H9 (cell line): ENCODE measurements around the gene ACSM4. TPM values are rescaled to one million over a fixed set of nuclear protein-coding genes. Genes with fewer than 3 reads are reported as not detected.
A peak's percentile ranks its signal among the peaks of the same experiment; 100 is the strongest.

ENCODE experiments used
- DNase-seq: peaks from one replicate; pipeline ENCODE4 v3.0.0-alpha.2; 2017
- H2AFZ ChIP-seq: one replicate; pipeline ENCODE4 v1.6.1; 2013; ENCODE audit warnings: mild to moderate bottlenecking, low read length, control low read depth, moderate library complexity
- H2AK5ac ChIP-seq: 2 replicates; pipeline ENCODE4 v1.6.1; 2013; ENCODE audit warnings: low read length, control low read depth, mixed read lengths; ENCODE audit not compliant: insufficient read length
- H2BK120ac ChIP-seq: one replicate; pipeline ENCODE4 v1.6.1; 2013; ENCODE audit warnings: low read depth, mild to moderate bottlenecking, low read length, control low read depth, inconsistent platforms; ENCODE audit not compliant: poor library complexity, severe bottlenecking
- H2BK12ac ChIP-seq: 2 replicates; pipeline ENCODE4 v1.6.1; 2013; ENCODE audit warnings: low read length, control low read depth, mixed read lengths, low read depth; ENCODE audit not compliant: insufficient read length
- H2BK15ac ChIP-seq: 2 replicates; pipeline ENCODE4 v1.6.1; 2013; ENCODE audit warnings: low read depth, low read length, control low read depth
- H2BK20ac ChIP-seq: one replicate; pipeline ENCODE4 v1.6.1; 2013; ENCODE audit warnings: low read depth, mild to moderate bottlenecking, low read length, control low read depth, inconsistent platforms; ENCODE audit not compliant: poor library complexity, severe bottlenecking
- H2BK5ac ChIP-seq: 2 replicates; pipeline ENCODE4 v1.6.1; 2013; ENCODE audit warnings: low read length, control low read depth, mixed read lengths; ENCODE audit not compliant: insufficient read length
- H3K14ac ChIP-seq: 2 replicates; pipeline ENCODE4 v1.6.1; 2013; ENCODE audit warnings: low read length, control low read depth; ENCODE audit not compliant: insufficient read depth
- H3K18ac ChIP-seq: 2 replicates; pipeline ENCODE4 v1.6.1; 2013; ENCODE audit warnings: low read depth, mild to moderate bottlenecking, mixed read lengths, low read length, control low read depth; ENCODE audit not compliant: insufficient read length
- H3K23ac ChIP-seq: 2 replicates; pipeline ENCODE4 v1.6.1; 2013; ENCODE audit warnings: low read length, control low read depth, mixed read lengths, low read depth; ENCODE audit not compliant: insufficient read length
- H3K23me2 ChIP-seq: 2 replicates; pipeline ENCODE4 v1.6.1; 2013; ENCODE audit warnings: low read depth, mild to moderate bottlenecking, mixed read lengths, low read length, control low read depth; ENCODE audit not compliant: insufficient read length, poor library complexity, severe bottlenecking
- H3K27ac ChIP-seq: 2 replicates; pipeline ENCODE4 v1.5.1; 2013; ENCODE audit warnings: low read length, control low read depth, mixed read lengths, low read depth; ENCODE audit not compliant: insufficient read length
- H3K27me3 ChIP-seq: 2 replicates; pipeline ENCODE4 v1.6.1; 2013; ENCODE audit warnings: low read length, control low read depth, inconsistent platforms; ENCODE audit not compliant: insufficient read depth
- H3K4ac ChIP-seq: 2 replicates; pipeline ENCODE4 v1.6.1; 2013; ENCODE audit warnings: low read depth, mild to moderate bottlenecking, control low read depth, inconsistent platforms, low read length, moderate library complexity
- H3K4me1 ChIP-seq: 2 replicates; pipeline ENCODE4 v1.6.1; 2013; ENCODE audit warnings: low read length, control low read depth, inconsistent platforms; ENCODE audit not compliant: insufficient read depth
- H3K4me2 ChIP-seq: 2 replicates; pipeline ENCODE4 v1.6.1; 2013; ENCODE audit warnings: low read length, control low read depth, mixed read lengths; ENCODE audit not compliant: insufficient read length, insufficient read depth
- H3K56ac ChIP-seq: 2 replicates; pipeline ENCODE4 v1.6.1; 2013; ENCODE audit warnings: low read depth, mild to moderate bottlenecking, mixed read lengths, low read length, control low read depth; ENCODE audit not compliant: insufficient read length
- H3K79me1 ChIP-seq: 2 replicates; pipeline ENCODE4 v1.6.1; 2013; ENCODE audit warnings: low read depth, mild to moderate bottlenecking, moderate library complexity, low read length, control low read depth, inconsistent platforms; ENCODE audit not compliant: insufficient read depth, poor library complexity, severe bottlenecking
- H3K79me2 ChIP-seq: 2 replicates; pipeline ENCODE4 v1.6.1; 2013; ENCODE audit warnings: low read length, control low read depth, inconsistent platforms; ENCODE audit not compliant: insufficient read depth
- H3K9ac ChIP-seq: 2 replicates; pipeline ENCODE4 v1.6.1; 2013; ENCODE audit warnings: low read length, control low read depth, mixed read lengths; ENCODE audit not compliant: insufficient read length; ENCODE audit errors: extremely low read depth
- H3K9me3 ChIP-seq: one replicate; pipeline ENCODE4 v1.6.1; 2013; ENCODE audit warnings: low read depth, low read length, inconsistent platforms; ENCODE audit not compliant: control insufficient read depth
- H3T11ph ChIP-seq: one replicate; pipeline ENCODE4 v1.6.1; 2013; ENCODE audit warnings: mild to moderate bottlenecking, low read length, control low read depth, inconsistent platforms
- H4K20me1 ChIP-seq: one replicate; pipeline ENCODE4 v1.6.1; 2013; ENCODE audit not compliant: control insufficient read depth, insufficient read length, insufficient read depth
- H4K5ac ChIP-seq: 2 replicates; pipeline ENCODE4 v1.6.1; 2013; ENCODE audit warnings: low read depth, mild to moderate bottlenecking, mixed read lengths, low read length, control low read depth; ENCODE audit not compliant: insufficient read length
- H4K8ac ChIP-seq: replicated peaks from 2 replicates; pipeline ENCODE4 v1.6.1; 2013; ENCODE audit warnings: low read length, control low read depth, mixed read lengths, low read depth; ENCODE audit not compliant: insufficient read length
- H4K91ac ChIP-seq: 2 replicates; pipeline ENCODE4 v1.6.1; 2013; ENCODE audit warnings: low read depth, mild to moderate bottlenecking, moderate library complexity, mixed read lengths, low read length, control low read depth; ENCODE audit not compliant: insufficient read length
- H3K27ac Mint-ChIP-seq, 3 experiments: 2 replicates in 2 of 3; 3 replicates in 1 of 3; pipeline ENCODE4 v1.8.0; 2020 to 2021; ENCODE audit warnings: mixed read lengths in 3 of 3, mild to moderate bottlenecking in 1 of 3, moderate library complexity in 1 of 3
- H3K27me3 Mint-ChIP-seq: 2 replicates; pipeline ENCODE4 v1.8.0; 2021; ENCODE audit warnings: low read depth, mild to moderate bottlenecking, moderate library complexity, mixed read lengths
- H3K36me3 Mint-ChIP-seq, 3 experiments: 2 replicates in 2 of 3; 3 replicates in 1 of 3; pipeline ENCODE4 v1.8.0; 2020 to 2021; ENCODE audit warnings: low read depth in 3 of 3, mixed read lengths in 3 of 3; ENCODE audit not compliant: insufficient read depth in 1 of 3
- H3K4me1 Mint-ChIP-seq, 2 experiments: 2 replicates each; pipeline ENCODE4 v1.8.0; 2020; ENCODE audit warnings: mixed read lengths in 2 of 2
- H3K4me3 Mint-ChIP-seq, 2 experiments: 2 replicates in 1 of 2; 3 replicates in 1 of 2; pipeline ENCODE4 v1.8.0; 2020 to 2021; ENCODE audit warnings: mild to moderate bottlenecking in 2 of 2, mixed read lengths in 2 of 2, moderate library complexity in 1 of 2
- H3K9me3 Mint-ChIP-seq, 2 experiments: 2 replicates in 1 of 2; 3 replicates in 1 of 2; pipeline ENCODE4 v1.8.0; 2020; ENCODE audit warnings: mild to moderate bottlenecking in 2 of 2, mixed read lengths in 2 of 2, moderate library complexity in 1 of 2
- WGBS: extraction: QIAGEN DNeasy Blood & Tissue Kit; methylation state at CpG from one replicate; pipeline ENCODE4 v1.1.7; 2013; ENCODE audit warnings: missing lambda C conversion rate, low lambda C conversion rate, mixed read lengths; ENCODE audit not compliant: insufficient read length; ENCODE audit errors: extremely low coverage; 5-methylcytosine and 5-hydroxymethylcytosine counted together
- total RNA-seq: library from RNA; stranded (reverse); gene quantifications from 2 replicates; pipeline ENCODE4 v1.2.1, GENCODE V29; 2021
- TF ChIP-seq, protein P1 (sequence below): fragments of 200-600 bp; sonication (generic); conservative IDR thresholded peaks from 3 replicates; pipeline ENCODE4 v1.8.0; 2021; ENCODE audit warnings: antibody characterized with exemption, mild to moderate bottlenecking

The ACSM4 gene
- total RNA-seq, 1 experiment from 2014 or later = not detected

DNA sequence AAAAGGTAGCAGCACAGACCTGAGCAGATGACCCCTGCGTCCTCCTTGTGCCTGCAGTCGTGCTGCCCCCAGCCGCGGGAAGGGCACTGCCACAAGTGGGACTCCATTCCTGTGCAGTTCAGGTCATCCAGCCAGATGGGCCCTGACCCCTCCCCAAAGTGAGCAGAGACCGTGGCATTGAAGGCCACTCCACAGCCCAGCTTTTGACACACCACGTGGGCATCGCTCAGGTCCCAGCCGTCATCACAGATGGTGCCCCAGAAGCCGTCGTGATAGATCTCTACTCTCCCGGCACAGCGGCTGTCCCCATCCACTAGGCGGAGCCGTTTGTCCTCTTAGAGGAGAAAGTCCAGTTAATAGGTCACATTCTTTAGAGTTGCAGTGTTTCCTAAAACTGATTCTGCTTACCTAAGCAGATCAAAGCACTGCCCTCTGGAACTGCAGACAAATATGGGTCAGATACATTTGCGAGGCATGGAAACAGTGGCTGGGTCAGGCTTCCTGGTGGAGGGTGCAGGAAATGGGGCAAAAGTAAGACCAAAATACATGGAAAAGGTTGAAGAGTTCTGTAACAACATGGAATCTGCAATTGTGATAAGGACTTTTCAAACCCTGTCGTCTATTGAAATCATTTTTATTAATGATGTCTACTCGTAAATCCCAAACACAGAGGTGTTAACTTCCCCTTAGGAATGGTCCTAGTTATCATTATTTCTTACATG lies 70.7 kb downstream of the ACSM4 start:
- Histone ChIP-seq H2AK5ac (no peak overlapping the region), H4K20me1 (no peaks in the 10 kb centered on the region), H3K9me3 (no peaks in the 10 kb centered on the region), H2BK12ac (no peak overlapping the region), H3K27me3 (no peaks in the 10 kb centered on the region), H3K23me2 (no peaks in the 10 kb centered on the region), H3K23ac (no peak overlapping the region), H2BK120ac (no peak overlapping the region), H3K9ac (no peak overlapping the region), H3K79me2 (no peaks in the 10 kb centered on the region), H4K91ac (no peak overlapping the region), H3K79me1 (no peaks in the 10 kb centered on the region), H3K56ac (no peak overlapping the region), H2BK15ac (no peak overlapping the region), H2BK20ac (no peak overlapping the region), H3K4me1 (no peaks in the 10 kb centered on the region), H4K5ac (no peak overlapping the region), H2BK5ac (no peak overlapping the region), H3K4me2 (no peak overlapping the region), H3T11ph (no peak overlapping the region), H4K8ac (no peak overlapping the region), H3K27ac (no peak overlapping the region), H3K18ac (no peak overlapping the region), H2AFZ (no peak overlapping the region), H3K14ac (no peak overlapping the region), H3K4ac (no peak overlapping the region)
- no CpG with 5 or more reads among the region's 17 CpGs for WGBS
- H3K36me3 Mint-ChIP-seq = peaks cover 0 to 6% (median 0%) of the 10 kb centered on the region in 3 experiments; a peak in 2 of 7 replicates
- DNase-seq = peak; percentile 87
- no peak overlapping the region for H3K4me3 Mint-ChIP-seq
- TF ChIP-seq, protein P1, sequence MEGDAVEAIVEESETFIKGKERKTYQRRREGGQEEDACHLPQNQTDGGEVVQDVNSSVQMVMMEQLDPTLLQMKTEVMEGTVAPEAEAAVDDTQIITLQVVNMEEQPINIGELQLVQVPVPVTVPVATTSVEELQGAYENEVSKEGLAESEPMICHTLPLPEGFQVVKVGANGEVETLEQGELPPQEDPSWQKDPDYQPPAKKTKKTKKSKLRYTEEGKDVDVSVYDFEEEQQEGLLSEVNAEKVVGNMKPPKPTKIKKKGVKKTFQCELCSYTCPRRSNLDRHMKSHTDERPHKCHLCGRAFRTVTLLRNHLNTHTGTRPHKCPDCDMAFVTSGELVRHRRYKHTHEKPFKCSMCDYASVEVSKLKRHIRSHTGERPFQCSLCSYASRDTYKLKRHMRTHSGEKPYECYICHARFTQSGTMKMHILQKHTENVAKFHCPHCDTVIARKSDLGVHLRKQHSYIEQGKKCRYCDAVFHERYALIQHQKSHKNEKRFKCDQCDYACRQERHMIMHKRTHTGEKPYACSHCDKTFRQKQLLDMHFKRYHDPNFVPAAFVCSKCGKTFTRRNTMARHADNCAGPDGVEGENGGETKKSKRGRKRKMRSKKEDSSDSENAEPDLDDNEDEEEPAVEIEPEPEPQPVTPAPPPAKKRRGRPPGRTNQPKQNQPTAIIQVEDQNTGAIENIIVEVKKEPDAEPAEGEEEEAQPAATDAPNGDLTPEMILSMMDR = peak; percentile 85
- H3K9me3 Mint-ChIP-seq = peaks cover 2 to 10% of the 10 kb centered on the region in 2 experiments; a peak in 3 of 5 replicates
- H3K4me1 Mint-ChIP-seq = peaks cover 2 to 3% of the 10 kb centered on the region in 2 experiments; a peak in 2 of 4 replicates
- no peaks in the 10 kb centered on the region; the same call in 1 of the 2 replicates for H3K27me3 Mint-ChIP-seq
- no peak overlapping the region for H3K27ac Mint-ChIP-seq
